Mesodermal cell (in vitro differentiated cells): ENCODE data around the gene FAM3C.

Experiments
- H3K27ac ChIP-seq: 2 replicates; pipeline ENCODE4 v1.7.0; 2013; ENCODE audit warnings: mild to moderate bottlenecking, low read depth, low read length, moderate library complexity; ENCODE audit not compliant: severe bottlenecking
- H3K36me3 ChIP-seq: 2 replicates; pipeline ENCODE4 v1.7.1; 2013; ENCODE audit warnings: mild to moderate bottlenecking, low read length, moderate library complexity; ENCODE audit not compliant: control insufficient read depth, insufficient read depth
- H3K4me1 ChIP-seq: one replicate; pipeline ENCODE4 v1.7.1; 2013; ENCODE audit warnings: mild to moderate bottlenecking, low read length; ENCODE audit not compliant: insufficient read depth, control insufficient read depth, poor library complexity, severe bottlenecking
- H3K4me3 ChIP-seq: 2 replicates; pipeline ENCODE4 v1.7.0; 2013; ENCODE audit warnings: low read length, control low read depth, mild to moderate bottlenecking; ENCODE audit not compliant: insufficient read depth, poor library complexity, severe bottlenecking; ENCODE audit errors: extremely low read depth
- H3K9me3 ChIP-seq: 2 replicates; pipeline ENCODE4 v1.7.1; 2013; ENCODE audit warnings: mild to moderate bottlenecking, low read length, moderate library complexity; ENCODE audit not compliant: control insufficient read depth
- WGBS, 2 experiments: methylation state at CpG; one replicate each; pipeline ENCODE4 v1.1.5; 2013; ENCODE audit warnings: missing lambda C conversion rate in 2 of 2; ENCODE audit not compliant: insufficient coverage in 2 of 2; 5-methylcytosine and 5-hydroxymethylcytosine counted together

Gene FAM3C

GRCh38 chr7:121300685-121301420 lies 95.3 kb downstream of the FAM3C start:
- H3K36me3 ChIP-seq, result no peaks in the 10 kb centered on the region
- H3K27ac ChIP-seq, result no peak overlapping the region
- H3K9me3 ChIP-seq, result no peaks in the 10 kb centered on the region
- no peaks in the 10 kb centered on the region for H3K4me1 ChIP-seq
- no CpG with 5 or more reads among the region's 2 CpGs for WGBS, 2 experiments
- H3K4me3 ChIP-seq, result no peak overlapping the region
